HG03095 (cell line): Measurements from ENCODE around the gene NEIL1.
"Not testable (repeated sequence)": the region's sequence is repeated elsewhere in the genome, so short reads cannot be mapped to it uniquely, and the experiment has no call there.

Experiments used
- ATAC-seq: cut with Tn5 transposase; IDR thresholded peaks from one replicate; pipeline ENCODE4 v1.9.1; 2021; ENCODE audit warnings: moderate library complexity; ENCODE audit not compliant: unreplicated experiment

Gene NEIL1

GRCh38 chr15:75369897-75370581 lies 23.2 kb downstream of the NEIL1 start:
- no peak for ATAC-seq

- no peak for ATAC-seq
Observed at GRCh38 chr15:75371486-75371885, 24.6 kb downstream of the NEIL1 start.

- ATAC-seq: no peak
Observed at GRCh38 chr15:75371901-75372688, 25.3 kb downstream of the NEIL1 start.

- ATAC-seq: no peak
Observed at GRCh38 chr15:75380773-75381172, 33.9 kb downstream of the NEIL1 start.

- not testable (repeated sequence) for ATAC-seq
Observed at GRCh38 chr15:75383986-75384385, 37.1 kb downstream of the NEIL1 start.

GRCh38 chr15:75389791-75390382 lies 43.0 kb downstream of the NEIL1 start:
- ATAC-seq: no peak

- no peak for ATAC-seq
Observed at GRCh38 chr15:75397494-75397893, 50.7 kb downstream of the NEIL1 start.

GRCh38 chr15:75403892-75404291 lies 57.1 kb downstream of the NEIL1 start:
- no peak for ATAC-seq
